GM23338 (cell line): ENCODE data around the gene THSD7A. TPM values are rescaled to one million over a fixed set of nuclear protein-coding genes. Genes with fewer than 3 reads are reported as not detected.

ENCODE experiments used
- ATAC-seq: fragments of 200-7000 bp; cut with Tn5 transposase; 3 replicates; pipeline ENCODE4 v1.9.1; 2020
- DNase-seq: peaks from one replicate; pipeline ENCODE4 v3.0.0-alpha.2; 2015; ENCODE audit warnings: low spot score
- H2AFZ ChIP-seq: fragments of 200-600 bp; sonication (generic); 2 replicates; pipeline ENCODE4 v1.8.0; 2016; ENCODE audit warnings: antibody characterized with exemption, mild to moderate bottlenecking, moderate library complexity
- H3F3A ChIP-seq: fragments of 200-600 bp; sonication (generic); replicated peaks from 2 replicates; pipeline ENCODE4 v1.8.0; 2017; ENCODE audit warnings: antibody characterized with exemption, mixed run types, low read depth
- H3K27ac ChIP-seq: fragments of 200-600 bp; sonication (generic); 2 replicates; pipeline ENCODE4 v1.6.1; 2016; ENCODE audit warnings: low read depth
- H3K27me3 ChIP-seq: fragments of 200-600 bp; sonication (generic); 2 replicates; pipeline ENCODE4 v1.8.0; 2016; ENCODE audit warnings: mild to moderate bottlenecking, mixed run types, moderate library complexity; ENCODE audit not compliant: insufficient read depth
- H3K36me3 ChIP-seq: fragments of 200-600 bp; sonication (generic); 2 replicates; pipeline ENCODE4 v1.8.0; 2016; ENCODE audit warnings: mild to moderate bottlenecking; ENCODE audit not compliant: insufficient read depth
- H3K4me1 ChIP-seq: fragments of 200-600 bp; sonication (generic); 2 replicates; pipeline ENCODE4 v1.8.0; 2016; ENCODE audit warnings: mild to moderate bottlenecking, moderate library complexity; ENCODE audit not compliant: insufficient read depth
- H3K4me2 ChIP-seq: fragments of 200-600 bp; sonication (generic); 2 replicates; pipeline ENCODE4 v1.7.1; 2017; ENCODE audit warnings: mixed run types
- H3K4me3 ChIP-seq: fragments of 200-600 bp; sonication (generic); 2 replicates; pipeline ENCODE4 v1.6.1; 2016; ENCODE audit warnings: mixed run types
- H3K79me2 ChIP-seq: fragments of 200-600 bp; sonication (generic); replicated peaks from 2 replicates; pipeline ENCODE4 v1.8.0; 2017; ENCODE audit warnings: mild to moderate bottlenecking; ENCODE audit not compliant: insufficient read depth
- H3K9me2 ChIP-seq: fragments of 200-600 bp; sonication (generic); 2 replicates; pipeline ENCODE4 v1.8.0; 2017; ENCODE audit not compliant: insufficient read depth
- H4K20me1 ChIP-seq: fragments of 200-600 bp; sonication (generic); replicated peaks from 2 replicates; pipeline ENCODE4 v1.8.0; 2017; ENCODE audit warnings: mild to moderate bottlenecking; ENCODE audit not compliant: insufficient read depth
- H3K27ac Mint-ChIP-seq: 2 replicates; pipeline ENCODE4 v1.8.0; 2020; ENCODE audit warnings: inconsistent platforms, mild to moderate bottlenecking, moderate library complexity, mixed read lengths
- H3K27me3 Mint-ChIP-seq: 3 replicates; pipeline ENCODE4 v1.8.0; 2022; ENCODE audit warnings: low read depth, mild to moderate bottlenecking, moderate library complexity, mixed read lengths, inconsistent platforms; ENCODE audit not compliant: insufficient read depth, poor library complexity
- H3K36me3 Mint-ChIP-seq: 3 replicates; pipeline ENCODE4 v1.8.0; 2021; ENCODE audit warnings: low read depth, mild to moderate bottlenecking, inconsistent platforms, moderate library complexity, mixed read lengths
- H3K4me1 Mint-ChIP-seq: 3 replicates; pipeline ENCODE4 v1.8.0; 2020; ENCODE audit warnings: mild to moderate bottlenecking, inconsistent platforms, mixed read lengths
- H3K4me3 Mint-ChIP-seq: 3 replicates; pipeline ENCODE4 v1.8.0; 2021; ENCODE audit warnings: moderate library complexity, mild to moderate bottlenecking, inconsistent platforms, mixed read lengths
- H3K9me3 Mint-ChIP-seq: 3 replicates; pipeline ENCODE4 v1.8.0; 2020; ENCODE audit warnings: moderate library complexity, mild to moderate bottlenecking, inconsistent platforms, mixed read lengths
- ETS1 ChIP-seq: IDR thresholded peaks from 2 replicates; pipeline ENCODE4 v1.6.1; 2016; ENCODE audit warnings: antibody characterized with exemption
- NANOG ChIP-seq: IDR thresholded peaks from 2 replicates; pipeline ENCODE4 v1.6.1; 2016; ENCODE audit warnings: antibody characterized with exemption, borderline replicate concordance
- POLR2AphosphoS5 ChIP-seq: IDR thresholded peaks from 2 replicates; pipeline ENCODE4 v1.6.1; 2016; ENCODE audit warnings: antibody characterized with exemption, low read depth
- ZNF114 ChIP-seq: fragments of 250-450 bp; sonication (Bioruptor Pico); IDR thresholded peaks from 2 replicates; pipeline ENCODE4 v1.5.0; 2020; ENCODE audit warnings: mild to moderate bottlenecking, moderate library complexity
- ZNF331 ChIP-seq: fragments of 250-450 bp; sonication (Bioruptor Pico); IDR thresholded peaks from 2 replicates; pipeline ENCODE4 v1.5.0; 2020; ENCODE audit warnings: low read depth, mild to moderate bottlenecking, moderate library complexity
- polyA plus RNA-seq: library from polyadenylated mRNA; unstranded; fragments of >200 nt; fragmentation: Nextera tagmentation; extraction: Ambion mirVana; gene quantifications from 2 replicates; pipeline ENCODE4 v1.2.1, GENCODE V29; 2016
- total RNA-seq: library from RNA; depleted of rRNA; stranded (reverse); fragments of >200 nt; shearing (Covaris generic); gene quantifications from 2 replicates; pipeline ENCODE4 v1.2.3, GENCODE V29; 2014
- TF ChIP-seq, protein P1 (sequence below): fragments of 250-450 bp; sonication (Bioruptor Pico); IDR thresholded peaks from 2 replicates; pipeline ENCODE4 v1.5.0; 2020; ENCODE audit warnings: mild to moderate bottlenecking, moderate library complexity
- TF ChIP-seq, protein P2 (sequence below): IDR thresholded peaks from one replicate; pipeline ENCODE4 v1.6.1; 2018; ENCODE audit warnings: antibody characterized with exemption; ENCODE audit not compliant: unreplicated experiment
- TF ChIP-seq, protein P3 (sequence below), 2 experiments: fragments of 200-600 bp in 1 of 2; sonication (generic) in 1 of 2; conservative IDR thresholded peaks; 2 replicates each; pipeline versions ENCODE4 v1.5.1 to v1.6.1; 2016 to 2017; ENCODE audit warnings: antibody characterized with exemption in 2 of 2, low read depth in 2 of 2, mild to moderate bottlenecking in 2 of 2, moderate library complexity in 1 of 2

Gene THSD7A
- total and polyA plus RNA-seq, 2 experiments from 2014 or later, result 1.3 to 2.1 TPM

- Mint-ChIP-seq H3K27me3 (no peaks in the 10 kb centered on the region), H3K27ac (no peak overlapping the region), H3K36me3 (no peaks in the 10 kb centered on the region), H3K4me3 (no peak overlapping the region), H3K9me3 (no peaks in the 10 kb centered on the region), H3K4me1 (peaks cover 2% of the 10 kb centered on the region; the same call in 1 of the 3 replicates)
- H3K27me3 ChIP-seq, result no peaks in the 10 kb centered on the region
- no peak for DNase-seq
- H3K79me2 ChIP-seq, result no peaks in the 10 kb centered on the region
- no peak overlapping the region for H3K4me3 ChIP-seq
- no peaks in the 10 kb centered on the region for H3K4me1 ChIP-seq
- H3K36me3 ChIP-seq, result no peaks in the 10 kb centered on the region
- no peak for ATAC-seq
- H3K9me2 ChIP-seq, result no peaks in the 10 kb centered on the region
- H3F3A ChIP-seq, result no peaks in the 10 kb centered on the region
- H3K27ac ChIP-seq, result no peak overlapping the region
- H3K4me2 ChIP-seq, result no peak overlapping the region
- no peak overlapping the region for H2AFZ ChIP-seq
- H4K20me1 ChIP-seq, result no peaks in the 10 kb centered on the region
- no peak for TF ChIP-seq POLR2AphosphoS5
- TF ChIP-seq, protein P1, sequence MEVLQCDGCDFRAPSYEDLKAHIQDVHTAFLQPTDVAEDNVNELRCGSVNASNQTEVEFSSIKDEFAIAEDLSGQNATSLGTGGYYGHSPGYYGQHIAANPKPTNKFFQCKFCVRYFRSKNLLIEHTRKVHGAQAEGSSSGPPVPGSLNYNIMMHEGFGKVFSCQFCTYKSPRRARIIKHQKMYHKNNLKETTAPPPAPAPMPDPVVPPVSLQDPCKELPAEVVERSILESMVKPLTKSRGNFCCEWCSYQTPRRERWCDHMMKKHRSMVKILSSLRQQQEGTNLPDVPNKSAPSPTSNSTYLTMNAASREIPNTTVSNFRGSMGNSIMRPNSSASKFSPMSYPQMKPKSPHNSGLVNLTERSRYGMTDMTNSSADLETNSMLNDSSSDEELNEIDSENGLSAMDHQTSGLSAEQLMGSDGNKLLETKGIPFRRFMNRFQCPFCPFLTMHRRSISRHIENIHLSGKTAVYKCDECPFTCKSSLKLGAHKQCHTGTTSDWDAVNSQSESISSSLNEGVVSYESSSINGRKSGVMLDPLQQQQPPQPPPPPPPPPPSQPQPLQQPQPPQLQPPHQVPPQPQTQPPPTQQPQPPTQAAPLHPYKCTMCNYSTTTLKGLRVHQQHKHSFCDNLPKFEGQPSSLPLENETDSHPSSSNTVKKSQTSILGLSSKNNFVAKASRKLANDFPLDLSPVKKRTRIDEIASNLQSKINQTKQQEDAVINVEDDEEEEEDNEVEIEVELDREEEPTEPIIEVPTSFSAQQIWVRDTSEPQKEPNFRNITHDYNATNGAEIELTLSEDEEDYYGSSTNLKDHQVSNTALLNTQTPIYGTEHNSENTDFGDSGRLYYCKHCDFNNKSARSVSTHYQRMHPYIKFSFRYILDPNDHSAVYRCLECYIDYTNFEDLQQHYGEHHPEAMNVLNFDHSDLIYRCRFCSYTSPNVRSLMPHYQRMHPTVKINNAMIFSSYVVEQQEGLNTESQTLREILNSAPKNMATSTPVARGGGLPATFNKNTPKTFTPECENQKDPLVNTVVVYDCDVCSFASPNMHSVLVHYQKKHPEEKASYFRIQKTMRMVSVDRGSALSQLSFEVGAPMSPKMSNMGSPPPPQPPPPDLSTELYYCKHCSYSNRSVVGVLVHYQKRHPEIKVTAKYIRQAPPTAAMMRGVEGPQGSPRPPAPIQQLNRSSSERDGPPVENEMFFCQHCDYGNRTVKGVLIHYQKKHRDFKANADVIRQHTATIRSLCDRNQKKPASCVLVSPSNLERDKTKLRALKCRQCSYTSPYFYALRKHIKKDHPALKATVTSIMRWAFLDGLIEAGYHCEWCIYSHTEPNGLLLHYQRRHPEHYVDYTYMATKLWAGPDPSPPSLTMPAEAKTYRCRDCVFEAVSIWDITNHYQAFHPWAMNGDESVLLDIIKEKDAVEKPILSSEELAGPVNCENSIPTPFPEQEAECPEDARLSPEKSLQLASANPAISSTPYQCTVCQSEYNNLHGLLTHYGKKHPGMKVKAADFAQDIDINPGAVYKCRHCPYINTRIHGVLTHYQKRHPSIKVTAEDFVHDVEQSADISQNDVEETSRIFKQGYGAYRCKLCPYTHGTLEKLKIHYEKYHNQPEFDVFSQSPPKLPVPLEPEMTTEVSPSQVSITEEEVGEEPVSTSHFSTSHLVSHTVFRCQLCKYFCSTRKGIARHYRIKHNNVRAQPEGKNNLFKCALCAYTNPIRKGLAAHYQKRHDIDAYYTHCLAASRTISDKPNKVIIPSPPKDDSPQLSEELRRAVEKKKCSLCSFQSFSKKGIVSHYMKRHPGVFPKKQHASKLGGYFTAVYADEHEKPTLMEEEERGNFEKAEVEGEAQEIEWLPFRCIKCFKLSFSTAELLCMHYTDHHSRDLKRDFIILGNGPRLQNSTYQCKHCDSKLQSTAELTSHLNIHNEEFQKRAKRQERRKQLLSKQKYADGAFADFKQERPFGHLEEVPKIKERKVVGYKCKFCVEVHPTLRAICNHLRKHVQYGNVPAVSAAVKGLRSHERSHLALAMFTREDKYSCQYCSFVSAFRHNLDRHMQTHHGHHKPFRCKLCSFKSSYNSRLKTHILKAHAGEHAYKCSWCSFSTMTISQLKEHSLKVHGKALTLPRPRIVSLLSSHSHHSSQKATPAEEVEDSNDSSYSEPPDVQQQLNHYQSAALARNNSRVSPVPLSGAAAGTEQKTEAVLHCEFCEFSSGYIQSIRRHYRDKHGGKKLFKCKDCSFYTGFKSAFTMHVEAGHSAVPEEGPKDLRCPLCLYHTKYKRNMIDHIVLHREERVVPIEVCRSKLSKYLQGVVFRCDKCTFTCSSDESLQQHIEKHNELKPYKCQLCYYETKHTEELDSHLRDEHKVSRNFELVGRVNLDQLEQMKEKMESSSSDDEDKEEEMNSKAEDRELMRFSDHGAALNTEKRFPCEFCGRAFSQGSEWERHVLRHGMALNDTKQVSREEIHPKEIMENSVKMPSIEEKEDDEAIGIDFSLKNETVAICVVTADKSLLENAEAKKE (CRISPR knock-in tag), result no peak
- TF ChIP-seq NANOG, result no peak
- no peak for TF ChIP-seq ETS1
- TF ChIP-seq, protein P2, sequence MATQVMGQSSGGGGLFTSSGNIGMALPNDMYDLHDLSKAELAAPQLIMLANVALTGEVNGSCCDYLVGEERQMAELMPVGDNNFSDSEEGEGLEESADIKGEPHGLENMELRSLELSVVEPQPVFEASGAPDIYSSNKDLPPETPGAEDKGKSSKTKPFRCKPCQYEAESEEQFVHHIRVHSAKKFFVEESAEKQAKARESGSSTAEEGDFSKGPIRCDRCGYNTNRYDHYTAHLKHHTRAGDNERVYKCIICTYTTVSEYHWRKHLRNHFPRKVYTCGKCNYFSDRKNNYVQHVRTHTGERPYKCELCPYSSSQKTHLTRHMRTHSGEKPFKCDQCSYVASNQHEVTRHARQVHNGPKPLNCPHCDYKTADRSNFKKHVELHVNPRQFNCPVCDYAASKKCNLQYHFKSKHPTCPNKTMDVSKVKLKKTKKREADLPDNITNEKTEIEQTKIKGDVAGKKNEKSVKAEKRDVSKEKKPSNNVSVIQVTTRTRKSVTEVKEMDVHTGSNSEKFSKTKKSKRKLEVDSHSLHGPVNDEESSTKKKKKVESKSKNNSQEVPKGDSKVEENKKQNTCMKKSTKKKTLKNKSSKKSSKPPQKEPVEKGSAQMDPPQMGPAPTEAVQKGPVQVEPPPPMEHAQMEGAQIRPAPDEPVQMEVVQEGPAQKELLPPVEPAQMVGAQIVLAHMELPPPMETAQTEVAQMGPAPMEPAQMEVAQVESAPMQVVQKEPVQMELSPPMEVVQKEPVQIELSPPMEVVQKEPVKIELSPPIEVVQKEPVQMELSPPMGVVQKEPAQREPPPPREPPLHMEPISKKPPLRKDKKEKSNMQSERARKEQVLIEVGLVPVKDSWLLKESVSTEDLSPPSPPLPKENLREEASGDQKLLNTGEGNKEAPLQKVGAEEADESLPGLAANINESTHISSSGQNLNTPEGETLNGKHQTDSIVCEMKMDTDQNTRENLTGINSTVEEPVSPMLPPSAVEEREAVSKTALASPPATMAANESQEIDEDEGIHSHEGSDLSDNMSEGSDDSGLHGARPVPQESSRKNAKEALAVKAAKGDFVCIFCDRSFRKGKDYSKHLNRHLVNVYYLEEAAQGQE, result no peak
- TF ChIP-seq ZNF114 (CRISPR knock-in tag), result no peak
- TF ChIP-seq ZNF331 (CRISPR knock-in tag), result no peak
- TF ChIP-seq, protein P3, sequence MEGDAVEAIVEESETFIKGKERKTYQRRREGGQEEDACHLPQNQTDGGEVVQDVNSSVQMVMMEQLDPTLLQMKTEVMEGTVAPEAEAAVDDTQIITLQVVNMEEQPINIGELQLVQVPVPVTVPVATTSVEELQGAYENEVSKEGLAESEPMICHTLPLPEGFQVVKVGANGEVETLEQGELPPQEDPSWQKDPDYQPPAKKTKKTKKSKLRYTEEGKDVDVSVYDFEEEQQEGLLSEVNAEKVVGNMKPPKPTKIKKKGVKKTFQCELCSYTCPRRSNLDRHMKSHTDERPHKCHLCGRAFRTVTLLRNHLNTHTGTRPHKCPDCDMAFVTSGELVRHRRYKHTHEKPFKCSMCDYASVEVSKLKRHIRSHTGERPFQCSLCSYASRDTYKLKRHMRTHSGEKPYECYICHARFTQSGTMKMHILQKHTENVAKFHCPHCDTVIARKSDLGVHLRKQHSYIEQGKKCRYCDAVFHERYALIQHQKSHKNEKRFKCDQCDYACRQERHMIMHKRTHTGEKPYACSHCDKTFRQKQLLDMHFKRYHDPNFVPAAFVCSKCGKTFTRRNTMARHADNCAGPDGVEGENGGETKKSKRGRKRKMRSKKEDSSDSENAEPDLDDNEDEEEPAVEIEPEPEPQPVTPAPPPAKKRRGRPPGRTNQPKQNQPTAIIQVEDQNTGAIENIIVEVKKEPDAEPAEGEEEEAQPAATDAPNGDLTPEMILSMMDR (conservative IDR thresholded peaks at IDR 0.05; ENCODE audit: low read depth in 2 of 2), result no peak
Measured at GRCh38 chr7:11760372-11760771, 71.6 kb downstream of the THSD7A start.
